HEK293 (cell line): Measurements from ENCODE around the gene PCSK5.

ENCODE experiments used
- CTCF ChIA-PET: fragments of 350-600 bp; formaldehyde crosslinking; extraction: SDS; loops from one replicate; lab custom pipeline; 2021; ENCODE audit warnings: antibody characterized with exemption; lab: Yijun Ruan, JAX
- POLR2A ChIA-PET: fragments of 300-600 bp; formaldehyde crosslinking; extraction: SDS; loops from one replicate; lab custom pipeline; 2020; ENCODE audit warnings: antibody characterized with exemption, inconsistent platforms; lab: Yijun Ruan, JAX
- H3K27ac ChIP-seq: fragments of 200-500 bp; sonication (Bioruptor generic); 2 replicates; pipeline ENCODE4 v1.5.1; 2014; ENCODE audit warnings: low read depth, low read length, control low read depth, inconsistent platforms; ENCODE audit errors: extremely low read depth
- H3K36me3 ChIP-seq, 2 experiments: fragments of 200-500 bp in 1 of 2; sonication (Bioruptor generic) in 1 of 2; 1 replicate in 1 of 2; 2 replicates in 1 of 2; pipeline ENCODE4 v1.5.1; 2014 to 2017; ENCODE audit warnings: inconsistent platforms in 2 of 2, low read length in 2 of 2; ENCODE audit not compliant: control insufficient read depth in 2 of 2, insufficient read depth in 1 of 2
- H3K4me1 ChIP-seq: fragments of 200-500 bp; sonication (Bioruptor generic); 2 replicates; pipeline ENCODE4 v1.5.1; 2014; ENCODE audit warnings: mild to moderate bottlenecking, low read length, inconsistent platforms; ENCODE audit not compliant: control insufficient read depth, insufficient read depth
- H3K4me3 ChIP-seq: 2 replicates; pipeline ENCODE4 v1.5.1; 2011; ENCODE audit warnings: low read depth, mild to moderate bottlenecking, control low read depth, low read length, moderate library complexity
- H3K9me3 ChIP-seq: fragments of 200-500 bp; sonication (Bioruptor generic); 2 replicates; pipeline ENCODE4 v1.5.1; 2014; ENCODE audit warnings: low read depth, low read length, inconsistent platforms; ENCODE audit not compliant: control insufficient read depth, insufficient read depth
- GFI1B ChIP-seq: fragments of 450-650 bp; formaldehyde crosslinking; IDR thresholded peaks from 2 replicates; pipeline ENCODE4 v1.5.1; 2016; ENCODE audit warnings: missing biosample characterization, missing genetic modification characterization
- GLIS2 ChIP-seq: fragments of 450-650 bp; formaldehyde crosslinking; IDR thresholded peaks from 2 replicates; pipeline ENCODE4 v1.5.1; 2016; ENCODE audit warnings: missing biosample characterization, missing genetic modification characterization
- MYNN ChIP-seq: fragments of 450-650 bp; formaldehyde crosslinking; IDR thresholded peaks from 2 replicates; pipeline ENCODE4 v1.5.1; 2016; ENCODE audit warnings: missing biosample characterization, missing genetic modification characterization, borderline replicate concordance
- PRDM1 ChIP-seq: fragments of 450-650 bp; formaldehyde crosslinking; IDR thresholded peaks from 2 replicates; pipeline ENCODE4; 2016; ENCODE audit warnings: missing biosample characterization, missing genetic modification characterization
- SP7 ChIP-seq: fragments of 450-650 bp; formaldehyde crosslinking; IDR thresholded peaks from 2 replicates; pipeline ENCODE4 v1.5.1; 2016; ENCODE audit warnings: missing biosample characterization, missing genetic modification characterization
- YY1 ChIP-seq: fragments of 450-650 bp; formaldehyde crosslinking; IDR thresholded peaks from 2 replicates; pipeline ENCODE4 v1.5.1; 2018; ENCODE audit warnings: missing biosample characterization, missing genetic modification characterization
- ZBTB1 ChIP-seq: fragments of 450-650 bp; formaldehyde crosslinking; IDR thresholded peaks from 2 replicates; pipeline ENCODE4 v1.5.1; 2016; ENCODE audit warnings: missing biosample characterization, missing genetic modification characterization
- ZEB2 ChIP-seq: fragments of 450-650 bp; formaldehyde crosslinking; IDR thresholded peaks from 2 replicates; pipeline ENCODE4 v1.5.1; 2016; ENCODE audit warnings: missing biosample characterization, missing genetic modification characterization
- ZNF169 ChIP-seq: fragments of 450-650 bp; formaldehyde crosslinking; IDR thresholded peaks from 2 replicates; pipeline ENCODE4 v1.5.1; 2016; ENCODE audit warnings: missing biosample characterization, missing genetic modification characterization
- ZNF626 ChIP-seq: fragments of 450-650 bp; sonication (Bioruptor Pico); formaldehyde crosslinking; IDR thresholded peaks from 2 replicates; pipeline ENCODE4 v1.5.1; 2018; ENCODE audit warnings: missing biosample characterization, missing genetic modification characterization, inconsistent platforms
- ZNF629 ChIP-seq: fragments of 450-650 bp; formaldehyde crosslinking; IDR thresholded peaks from 2 replicates; pipeline ENCODE4 v1.5.1; 2017; ENCODE audit warnings: missing biosample characterization, missing genetic modification characterization
- ZNF777 ChIP-seq: fragments of 450-650 bp; formaldehyde crosslinking; IDR thresholded peaks from 2 replicates; pipeline ENCODE4 v1.5.1; 2017; ENCODE audit warnings: missing biosample characterization, missing genetic modification characterization, borderline replicate concordance
- TF ChIP-seq, protein P1 (sequence below): fragments of 450-650 bp; formaldehyde crosslinking; IDR thresholded peaks from 2 replicates; pipeline ENCODE4 v1.5.1; 2016; ENCODE audit warnings: missing biosample characterization, missing genetic modification characterization, borderline replicate concordance
- TF ChIP-seq, protein P2 (sequence below): fragments of 450-650 bp; formaldehyde crosslinking; IDR thresholded peaks from 2 replicates; pipeline ENCODE4 v1.5.0; 2017; ENCODE audit warnings: missing biosample characterization, missing genetic modification characterization, borderline replicate concordance
- TF ChIP-seq, protein P3 (sequence below): fragments of 450-650 bp; formaldehyde crosslinking; conservative IDR thresholded peaks from 2 replicates; pipeline ENCODE4 v1.5.1; 2016; ENCODE audit warnings: low read depth, missing biosample characterization, missing genetic modification characterization
- TF ChIP-seq, protein P4 (sequence below): fragments of 450-650 bp; IDR thresholded peaks from 2 replicates; pipeline ENCODE4 v1.5.1; 2018; ENCODE audit warnings: missing biosample characterization, missing genetic modification characterization
- TF ChIP-seq, protein P5 (sequence below): fragments of 450-650 bp; formaldehyde crosslinking; IDR thresholded peaks from 2 replicates; pipeline ENCODE4 v1.5.1; 2016; ENCODE audit warnings: missing biosample characterization, missing genetic modification characterization

PCSK5 gene

DNA sequence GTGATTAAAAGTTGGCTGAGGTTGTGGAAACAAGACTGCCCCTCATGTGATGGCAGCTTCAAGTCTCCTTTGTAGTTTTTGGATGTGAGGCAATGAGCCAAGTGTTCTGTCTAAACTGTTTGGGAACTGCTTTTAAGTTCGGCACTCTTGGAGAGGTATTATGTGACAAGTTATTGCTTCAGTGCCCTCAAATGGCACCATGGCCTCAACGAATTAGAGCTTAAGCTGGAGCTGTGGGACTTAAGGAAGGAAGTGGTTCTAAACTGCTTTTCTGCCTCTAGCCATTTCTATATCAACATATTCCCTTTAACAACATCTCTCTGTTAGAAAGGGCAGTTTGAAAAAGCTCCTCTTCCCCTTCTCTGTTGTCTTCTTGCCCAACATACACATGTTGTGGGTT lies 276.1 kb downstream of the PCSK5 start (continued):
- TF ChIP-seq, protein P1, sequence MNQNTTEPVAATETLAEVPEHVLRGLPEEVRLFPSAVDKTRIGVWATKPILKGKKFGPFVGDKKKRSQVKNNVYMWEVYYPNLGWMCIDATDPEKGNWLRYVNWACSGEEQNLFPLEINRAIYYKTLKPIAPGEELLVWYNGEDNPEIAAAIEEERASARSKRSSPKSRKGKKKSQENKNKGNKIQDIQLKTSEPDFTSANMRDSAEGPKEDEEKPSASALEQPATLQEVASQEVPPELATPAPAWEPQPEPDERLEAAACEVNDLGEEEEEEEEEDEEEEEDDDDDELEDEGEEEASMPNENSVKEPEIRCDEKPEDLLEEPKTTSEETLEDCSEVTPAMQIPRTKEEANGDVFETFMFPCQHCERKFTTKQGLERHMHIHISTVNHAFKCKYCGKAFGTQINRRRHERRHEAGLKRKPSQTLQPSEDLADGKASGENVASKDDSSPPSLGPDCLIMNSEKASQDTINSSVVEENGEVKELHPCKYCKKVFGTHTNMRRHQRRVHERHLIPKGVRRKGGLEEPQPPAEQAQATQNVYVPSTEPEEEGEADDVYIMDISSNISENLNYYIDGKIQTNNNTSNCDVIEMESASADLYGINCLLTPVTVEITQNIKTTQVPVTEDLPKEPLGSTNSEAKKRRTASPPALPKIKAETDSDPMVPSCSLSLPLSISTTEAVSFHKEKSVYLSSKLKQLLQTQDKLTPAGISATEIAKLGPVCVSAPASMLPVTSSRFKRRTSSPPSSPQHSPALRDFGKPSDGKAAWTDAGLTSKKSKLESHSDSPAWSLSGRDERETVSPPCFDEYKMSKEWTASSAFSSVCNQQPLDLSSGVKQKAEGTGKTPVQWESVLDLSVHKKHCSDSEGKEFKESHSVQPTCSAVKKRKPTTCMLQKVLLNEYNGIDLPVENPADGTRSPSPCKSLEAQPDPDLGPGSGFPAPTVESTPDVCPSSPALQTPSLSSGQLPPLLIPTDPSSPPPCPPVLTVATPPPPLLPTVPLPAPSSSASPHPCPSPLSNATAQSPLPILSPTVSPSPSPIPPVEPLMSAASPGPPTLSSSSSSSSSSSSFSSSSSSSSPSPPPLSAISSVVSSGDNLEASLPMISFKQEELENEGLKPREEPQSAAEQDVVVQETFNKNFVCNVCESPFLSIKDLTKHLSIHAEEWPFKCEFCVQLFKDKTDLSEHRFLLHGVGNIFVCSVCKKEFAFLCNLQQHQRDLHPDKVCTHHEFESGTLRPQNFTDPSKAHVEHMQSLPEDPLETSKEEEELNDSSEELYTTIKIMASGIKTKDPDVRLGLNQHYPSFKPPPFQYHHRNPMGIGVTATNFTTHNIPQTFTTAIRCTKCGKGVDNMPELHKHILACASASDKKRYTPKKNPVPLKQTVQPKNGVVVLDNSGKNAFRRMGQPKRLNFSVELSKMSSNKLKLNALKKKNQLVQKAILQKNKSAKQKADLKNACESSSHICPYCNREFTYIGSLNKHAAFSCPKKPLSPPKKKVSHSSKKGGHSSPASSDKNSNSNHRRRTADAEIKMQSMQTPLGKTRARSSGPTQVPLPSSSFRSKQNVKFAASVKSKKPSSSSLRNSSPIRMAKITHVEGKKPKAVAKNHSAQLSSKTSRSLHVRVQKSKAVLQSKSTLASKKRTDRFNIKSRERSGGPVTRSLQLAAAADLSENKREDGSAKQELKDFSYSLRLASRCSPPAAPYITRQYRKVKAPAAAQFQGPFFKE (tag by site-specific recombination), result no peak
- no peak for TF ChIP-seq YY1 (tag by site-specific recombination)
- TF ChIP-seq GLIS2 (tag by site-specific recombination), result no peak
- no peak for TF ChIP-seq ZEB2 (tag by site-specific recombination)
- TF ChIP-seq, protein P2, sequence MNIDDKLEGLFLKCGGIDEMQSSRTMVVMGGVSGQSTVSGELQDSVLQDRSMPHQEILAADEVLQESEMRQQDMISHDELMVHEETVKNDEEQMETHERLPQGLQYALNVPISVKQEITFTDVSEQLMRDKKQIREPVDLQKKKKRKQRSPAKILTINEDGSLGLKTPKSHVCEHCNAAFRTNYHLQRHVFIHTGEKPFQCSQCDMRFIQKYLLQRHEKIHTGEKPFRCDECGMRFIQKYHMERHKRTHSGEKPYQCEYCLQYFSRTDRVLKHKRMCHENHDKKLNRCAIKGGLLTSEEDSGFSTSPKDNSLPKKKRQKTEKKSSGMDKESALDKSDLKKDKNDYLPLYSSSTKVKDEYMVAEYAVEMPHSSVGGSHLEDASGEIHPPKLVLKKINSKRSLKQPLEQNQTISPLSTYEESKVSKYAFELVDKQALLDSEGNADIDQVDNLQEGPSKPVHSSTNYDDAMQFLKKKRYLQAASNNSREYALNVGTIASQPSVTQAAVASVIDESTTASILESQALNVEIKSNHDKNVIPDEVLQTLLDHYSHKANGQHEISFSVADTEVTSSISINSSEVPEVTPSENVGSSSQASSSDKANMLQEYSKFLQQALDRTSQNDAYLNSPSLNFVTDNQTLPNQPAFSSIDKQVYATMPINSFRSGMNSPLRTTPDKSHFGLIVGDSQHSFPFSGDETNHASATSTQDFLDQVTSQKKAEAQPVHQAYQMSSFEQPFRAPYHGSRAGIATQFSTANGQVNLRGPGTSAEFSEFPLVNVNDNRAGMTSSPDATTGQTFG (tag by site-specific recombination), result no peak
- TF ChIP-seq MYNN (tag by site-specific recombination), result no peak

DNA sequence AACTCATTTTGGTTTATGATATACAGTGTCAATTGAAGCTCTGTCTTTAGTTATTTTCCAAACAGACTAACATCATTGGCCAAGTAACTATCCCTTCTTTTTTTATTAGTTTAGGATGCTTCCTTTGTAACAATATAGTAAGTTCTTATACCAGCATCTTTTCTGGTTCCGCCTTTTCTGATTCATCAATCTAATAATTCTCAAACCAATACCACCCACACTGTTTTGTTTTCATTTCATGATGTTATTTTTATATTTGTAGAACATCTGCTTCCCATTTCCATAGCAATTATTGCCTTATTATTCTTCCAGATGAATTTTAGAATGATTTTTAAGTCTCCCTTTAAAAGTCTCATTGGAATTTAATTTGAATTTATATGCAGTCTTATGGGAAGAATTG lies 285.7 kb downstream of the PCSK5 start:
- H3K9me3 ChIP-seq, result no peaks in the 10 kb centered on the region
- TF ChIP-seq ZBTB1 (no peak), PRDM1 (tag by site-specific recombination) (no peak), GFI1B (tag by site-specific recombination) (no peak), ZNF777 (tag by site-specific recombination) (no peak), SP7 (tag by site-specific recombination) (no peak), ZNF629 (tag by site-specific recombination) (no peak), ZNF626 (tag by site-specific recombination) (no peak), ZNF169 (tag by site-specific recombination) (no peak)
- TF ChIP-seq, protein P3, sequence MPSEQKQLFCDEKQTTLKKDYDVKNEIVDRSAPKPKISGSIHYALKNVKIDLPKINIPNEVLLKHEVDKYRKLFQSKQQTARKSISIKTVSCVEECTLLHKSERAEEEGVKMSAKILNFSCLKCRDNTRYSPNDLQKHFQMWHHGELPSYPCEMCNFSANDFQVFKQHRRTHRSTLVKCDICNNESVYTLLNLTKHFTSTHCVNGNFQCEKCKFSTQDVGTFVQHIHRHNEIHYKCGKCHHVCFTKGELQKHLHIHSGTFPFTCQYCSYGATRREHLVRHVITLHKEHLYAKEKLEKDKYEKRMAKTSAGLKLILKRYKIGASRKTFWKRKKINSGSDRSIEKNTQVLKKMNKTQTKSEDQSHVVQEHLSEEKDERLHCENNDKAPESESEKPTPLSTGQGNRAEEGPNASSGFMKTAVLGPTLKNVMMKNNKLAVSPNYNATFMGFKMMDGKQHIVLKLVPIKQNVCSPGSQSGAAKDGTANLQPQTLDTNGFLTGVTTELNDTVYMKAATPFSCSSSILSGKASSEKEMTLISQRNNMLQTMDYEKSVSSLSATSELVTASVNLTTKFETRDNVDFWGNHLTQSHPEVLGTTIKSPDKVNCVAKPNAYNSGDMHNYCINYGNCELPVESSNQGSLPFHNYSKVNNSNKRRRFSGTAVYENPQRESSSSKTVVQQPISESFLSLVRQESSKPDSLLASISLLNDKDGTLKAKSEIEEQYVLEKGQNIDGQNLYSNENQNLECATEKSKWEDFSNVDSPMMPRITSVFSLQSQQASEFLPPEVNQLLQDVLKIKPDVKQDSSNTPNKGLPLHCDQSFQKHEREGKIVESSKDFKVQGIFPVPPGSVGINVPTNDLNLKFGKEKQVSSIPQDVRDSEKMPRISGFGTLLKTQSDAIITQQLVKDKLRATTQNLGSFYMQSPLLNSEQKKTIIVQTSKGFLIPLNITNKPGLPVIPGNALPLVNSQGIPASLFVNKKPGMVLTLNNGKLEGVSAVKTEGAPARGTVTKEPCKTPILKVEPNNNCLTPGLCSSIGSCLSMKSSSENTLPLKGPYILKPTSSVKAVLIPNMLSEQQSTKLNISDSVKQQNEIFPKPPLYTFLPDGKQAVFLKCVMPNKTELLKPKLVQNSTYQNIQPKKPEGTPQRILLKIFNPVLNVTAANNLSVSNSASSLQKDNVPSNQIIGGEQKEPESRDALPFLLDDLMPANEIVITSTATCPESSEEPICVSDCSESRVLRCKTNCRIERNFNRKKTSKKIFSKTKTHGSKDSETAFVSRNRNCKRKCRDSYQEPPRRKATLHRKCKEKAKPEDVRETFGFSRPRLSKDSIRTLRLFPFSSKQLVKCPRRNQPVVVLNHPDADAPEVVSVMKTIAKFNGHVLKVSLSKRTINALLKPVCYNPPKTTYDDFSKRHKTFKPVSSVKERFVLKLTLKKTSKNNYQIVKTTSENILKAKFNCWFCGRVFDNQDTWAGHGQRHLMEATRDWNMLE, result no peak
- TF ChIP-seq, protein P4, sequence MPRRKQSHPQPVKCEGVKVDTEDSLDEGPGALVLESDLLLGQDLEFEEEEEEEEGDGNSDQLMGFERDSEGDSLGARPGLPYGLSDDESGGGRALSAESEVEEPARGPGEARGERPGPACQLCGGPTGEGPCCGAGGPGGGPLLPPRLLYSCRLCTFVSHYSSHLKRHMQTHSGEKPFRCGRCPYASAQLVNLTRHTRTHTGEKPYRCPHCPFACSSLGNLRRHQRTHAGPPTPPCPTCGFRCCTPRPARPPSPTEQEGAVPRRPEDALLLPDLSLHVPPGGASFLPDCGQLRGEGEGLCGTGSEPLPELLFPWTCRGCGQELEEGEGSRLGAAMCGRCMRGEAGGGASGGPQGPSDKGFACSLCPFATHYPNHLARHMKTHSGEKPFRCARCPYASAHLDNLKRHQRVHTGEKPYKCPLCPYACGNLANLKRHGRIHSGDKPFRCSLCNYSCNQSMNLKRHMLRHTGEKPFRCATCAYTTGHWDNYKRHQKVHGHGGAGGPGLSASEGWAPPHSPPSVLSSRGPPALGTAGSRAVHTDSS, result no peak
- TF ChIP-seq, protein P5, sequence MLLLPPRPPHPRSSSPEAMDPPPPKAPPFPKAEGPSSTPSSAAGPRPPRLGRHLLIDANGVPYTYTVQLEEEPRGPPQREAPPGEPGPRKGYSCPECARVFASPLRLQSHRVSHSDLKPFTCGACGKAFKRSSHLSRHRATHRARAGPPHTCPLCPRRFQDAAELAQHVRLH, result no peak
- POLR2A ChIA-PET, result no interaction called here
- no peaks in the 10 kb centered on the region for H3K4me1 ChIP-seq
- H3K27ac ChIP-seq, result no peak overlapping the region
- CTCF ChIA-PET, result no interaction called here
- H3K36me3 ChIP-seq, result peaks cover 0 to 21% of the 10 kb centered on the region in 2 experiments; a peak in 2 of 3 replicates
- H3K4me3 ChIP-seq, result no peak overlapping the region
